Left ventricle myocardium inferior (tissue), 1 donor: ENCODE measurements around the gene CLDN24. TPM values are rescaled to one million over a fixed set of nuclear protein-coding genes. Genes with fewer than 3 reads are reported as not detected.

Experiments
- DNase-seq: peaks from one replicate; pipeline ENCODE4 v3.0.0-alpha.2; 2020
- H3K27ac ChIP-seq: fragments of 200-600 bp; replicated peaks from 2 replicates; pipeline ENCODE4 v1.8.0; 2021
- H3K27me3 ChIP-seq: fragments of 200-600 bp; 2 replicates; pipeline ENCODE4 v1.8.0; 2021; ENCODE audit warnings: low read depth
- H3K36me3 ChIP-seq: fragments of 200-600 bp; 2 replicates; pipeline ENCODE4 v1.8.0; 2021
- H3K4me1 ChIP-seq: fragments of 200-600 bp; 2 replicates; pipeline ENCODE4 v1.8.0; 2021
- H3K4me3 ChIP-seq: fragments of 200-600 bp; 2 replicates; pipeline ENCODE4 v1.8.0; 2021; ENCODE audit warnings: mild to moderate bottlenecking, moderate library complexity
- H3K9me3 ChIP-seq: fragments of 200-600 bp; replicated peaks from 2 replicates; pipeline ENCODE4 v1.8.0; 2021
- CTCF ChIP-seq: fragments of 200-600 bp; IDR thresholded peaks from 2 replicates; pipeline ENCODE4 v1.8.0; 2021; ENCODE audit warnings: antibody characterized with exemption, mild to moderate bottlenecking, borderline replicate concordance
- intact Hi-C: fragments of 100-400 bp; cut with micrococcal nuclease; formaldehyde crosslinking; loops from one replicate; pipeline ENCODE4 v1.11.0; 2022
- long read RNA-seq: library from polyadenylated mRNA; unstranded; transcript quantifications from one replicate; pipeline ENCODE4 v2.0.0, GENCODE V29; 2021
- total RNA-seq: library from RNA; stranded (reverse); fragmentation: NEBNext Ultra II Directional; extraction: Animal tissue kit (Norgen Biotek cat#: 25700); gene quantifications from one replicate; pipeline ENCODE4 v1.2.1, GENCODE V29; 2021
- donor health status: DM: no; HTN: yes; CAD: no; lungs with severe emphysema.

Gene CLDN24
- total RNA-seq = not detected
- long read RNA-seq = 0 reads

GRCh38 chr4:183322326-183322725 lies at the start of gene CLDN24:
TSS of gene CLDN24 (minus strand) at chr4:183322426. CDS start at chr4:183322426, 0 bp downstream.
- TF ChIP-seq CTCF = no peak
- H3K9me3 ChIP-seq = no peaks in the 10 kb centered on the region
- H3K27me3 ChIP-seq = no peaks in the 10 kb centered on the region
- intact Hi-C loops = no loop called here
- no peak within 1 kb of the TSS for H3K27ac ChIP-seq
- no peak within 1 kb of the TSS for H3K4me3 ChIP-seq
- no peaks in the 10 kb centered on the region for H3K4me1 ChIP-seq
- no peak for DNase-seq
- peaks cover 7% of the 10 kb centered on the region for H3K36me3 ChIP-seq

GRCh38 chr4:183370786-183371185 lies 48.6 kb upstream of the CLDN24 start:
- no peak for TF ChIP-seq CTCF
- Histone ChIP-seq H3K27ac (no peak overlapping the region), H3K9me3 (peaks cover 12% of the 10 kb centered on the region), H3K4me3 (no peak overlapping the region), H3K36me3 (no peaks in the 10 kb centered on the region), H3K4me1 (no peaks in the 10 kb centered on the region), H3K27me3 (peaks cover 2% of the 10 kb centered on the region)
- DNase-seq = no peak
- intact Hi-C loops = no loop called here

- Histone ChIP-seq H3K4me1 (no peaks in the 10 kb centered on the region), H3K27ac (no peak overlapping the region), H3K9me3 (peaks cover 12% of the 10 kb centered on the region), H3K36me3 (no peaks in the 10 kb centered on the region), H3K4me3 (no peak overlapping the region), H3K27me3 (peaks cover 4% of the 10 kb centered on the region)
- intact Hi-C loops = no loop called here
- TF ChIP-seq CTCF = no peak
- no peak for DNase-seq
Observed at GRCh38 chr4:183369073-183369472, 46.8 kb upstream of the CLDN24 start.

- no peak for DNase-seq
- no peaks in the 10 kb centered on the region for H3K9me3 ChIP-seq
- no peak overlapping the region for H3K27ac ChIP-seq
- no peak for TF ChIP-seq CTCF
- H3K4me1 ChIP-seq = no peaks in the 10 kb centered on the region
- H3K4me3 ChIP-seq = no peak overlapping the region
- H3K36me3 ChIP-seq = no peaks in the 10 kb centered on the region
- intact Hi-C loops = no loop called here
- peaks cover 4% of the 10 kb centered on the region for H3K27me3 ChIP-seq
Observed at GRCh38 chr4:183366206-183366835, 44.1 kb upstream of the CLDN24 start.

GRCh38 chr4:183364025-183364424 lies 41.8 kb upstream of the CLDN24 start:
- peaks cover 4% of the 10 kb centered on the region for H3K27me3 ChIP-seq
- no peak overlapping the region for H3K27ac ChIP-seq
- no peak overlapping the region for H3K4me3 ChIP-seq
- H3K9me3 ChIP-seq = no peaks in the 10 kb centered on the region
- intact Hi-C loops = no loop called here
- no peak for DNase-seq
- no peak for TF ChIP-seq CTCF
- no peaks in the 10 kb centered on the region for H3K36me3 ChIP-seq
- no peaks in the 10 kb centered on the region for H3K4me1 ChIP-seq
